ES-I3 (cell line): Measurements from ENCODE around the gene RAPGEF1.
A peak's percentile ranks its signal among the peaks of the same experiment; 100 is the strongest.

Experiments
- H3K36me3 ChIP-seq: 2 replicates; pipeline ENCODE4 v1.6.1; 2013; ENCODE audit warnings: mild to moderate bottlenecking, low read length, control low read depth, moderate library complexity; ENCODE audit not compliant: insufficient read depth
- H3K4me1 ChIP-seq: 2 replicates; pipeline ENCODE4 v1.6.1; 2013; ENCODE audit warnings: mild to moderate bottlenecking, control low read depth, low read length; ENCODE audit not compliant: insufficient read depth
- H3K9ac ChIP-seq: 2 replicates; pipeline ENCODE4 v1.6.1; 2013; ENCODE audit warnings: low read depth, mild to moderate bottlenecking, low read length, moderate library complexity
- H3K9me3 ChIP-seq: 2 replicates; pipeline ENCODE4 v1.6.1; 2013; ENCODE audit warnings: mild to moderate bottlenecking, low read length, moderate library complexity; ENCODE audit not compliant: control insufficient read depth, insufficient read depth

Gene RAPGEF1

GRCh38 chr9:131739959-131740648, at the start of gene RAPGEF1:
Gene RAPGEF1, minus strand, starts transcription at chr9:131740076. Its CDS starts 246 bp downstream, at chr9:131739830.
- peaks cover 21% of the 10 kb centered on the region for H3K4me1 ChIP-seq

GRCh38 chr9:131788851-131789250, 49.0 kb upstream of the RAPGEF1 start:
- H3K9ac ChIP-seq, result no peak overlapping the region
- H3K36me3 ChIP-seq, result no peaks in the 10 kb centered on the region
- no peaks in the 10 kb centered on the region for H3K9me3 ChIP-seq
- H3K4me1 ChIP-seq, result no peaks in the 10 kb centered on the region

More at GRCh38 chr9:131739959-131740648, at the start of gene RAPGEF1:
- peak within 1 kb of the TSS; percentile 86 for H3K9ac ChIP-seq
- peaks cover 2% of the 10 kb centered on the region; the same call in 1 of the 2 replicates for H3K36me3 ChIP-seq
- H3K9me3 ChIP-seq, result no peaks in the 10 kb centered on the region; the same call in 1 of the 2 replicates

GRCh38 chr9:131787838-131788237, 48.0 kb upstream of the RAPGEF1 start:
- Histone ChIP-seq H3K4me1 (no peaks in the 10 kb centered on the region), H3K36me3 (no peaks in the 10 kb centered on the region), H3K9me3 (no peaks in the 10 kb centered on the region), H3K9ac (no peak overlapping the region)

- H3K36me3 ChIP-seq, result no peaks in the 10 kb centered on the region
- H3K9me3 ChIP-seq, result no peaks in the 10 kb centered on the region
- H3K9ac ChIP-seq, result no peak overlapping the region
- no peaks in the 10 kb centered on the region for H3K4me1 ChIP-seq
Measured at GRCh38 chr9:131784748-131785501, 45.0 kb upstream of the RAPGEF1 start.

- Histone ChIP-seq H3K4me1 (no peaks in the 10 kb centered on the region), H3K36me3 (no peaks in the 10 kb centered on the region), H3K9me3 (no peaks in the 10 kb centered on the region), H3K9ac (no peak overlapping the region)
Measured at GRCh38 chr9:131781069-131781468, 41.2 kb upstream of the RAPGEF1 start.

- Histone ChIP-seq H3K9me3 (no peaks in the 10 kb centered on the region), H3K36me3 (no peaks in the 10 kb centered on the region), H3K4me1 (no peaks in the 10 kb centered on the region), H3K9ac (no peak overlapping the region)
Measured at GRCh38 chr9:131776473-131776872, 36.6 kb upstream of the RAPGEF1 start.

- Histone ChIP-seq H3K4me1 (no peaks in the 10 kb centered on the region), H3K9me3 (no peaks in the 10 kb centered on the region), H3K36me3 (no peaks in the 10 kb centered on the region), H3K9ac (no peak overlapping the region)
Measured at GRCh38 chr9:131776036-131776435, 36.2 kb upstream of the RAPGEF1 start.

GRCh38 chr9:131774636-131775035, 34.8 kb upstream of the RAPGEF1 start:
- Histone ChIP-seq H3K9me3 (no peaks in the 10 kb centered on the region), H3K36me3 (no peaks in the 10 kb centered on the region), H3K4me1 (no peaks in the 10 kb centered on the region)

GRCh38 chr9:131773911-131774379, 34.1 kb upstream of the RAPGEF1 start:
- Histone ChIP-seq H3K9ac (no peak overlapping the region), H3K9me3 (no peaks in the 10 kb centered on the region), H3K4me1 (no peaks in the 10 kb centered on the region), H3K36me3 (no peaks in the 10 kb centered on the region)

More at GRCh38 chr9:131774636-131775035, 34.8 kb upstream of the RAPGEF1 start:
- H3K9ac ChIP-seq, result no peak overlapping the region

- no peaks in the 10 kb centered on the region for H3K9me3 ChIP-seq
- no peak overlapping the region for H3K9ac ChIP-seq
- no peaks in the 10 kb centered on the region for H3K36me3 ChIP-seq
- H3K4me1 ChIP-seq, result no peaks in the 10 kb centered on the region
Measured at GRCh38 chr9:131772940-131773339, 33.1 kb upstream of the RAPGEF1 start.

GRCh38 chr9:131771646-131772045, 31.8 kb upstream of the RAPGEF1 start:
- no peaks in the 10 kb centered on the region for H3K9me3 ChIP-seq
- no peaks in the 10 kb centered on the region for H3K36me3 ChIP-seq
- no peak overlapping the region for H3K9ac ChIP-seq
- H3K4me1 ChIP-seq, result no peaks in the 10 kb centered on the region

GRCh38 chr9:131769361-131769760, 29.5 kb upstream of the RAPGEF1 start:
- H3K9me3 ChIP-seq, result no peaks in the 10 kb centered on the region
- no peaks in the 10 kb centered on the region for H3K36me3 ChIP-seq
- no peak overlapping the region for H3K9ac ChIP-seq

GRCh38 chr9:131764568-131764967, 24.7 kb upstream of the RAPGEF1 start:
- no peaks in the 10 kb centered on the region for H3K9me3 ChIP-seq
- H3K9ac ChIP-seq, result no peak overlapping the region
- H3K36me3 ChIP-seq, result no peaks in the 10 kb centered on the region
- H3K4me1 ChIP-seq, result no peaks in the 10 kb centered on the region

More at GRCh38 chr9:131769361-131769760, 29.5 kb upstream of the RAPGEF1 start:
- no peaks in the 10 kb centered on the region for H3K4me1 ChIP-seq

- no peaks in the 10 kb centered on the region for H3K36me3 ChIP-seq
- H3K9ac ChIP-seq, result no peak overlapping the region
- H3K9me3 ChIP-seq, result no peaks in the 10 kb centered on the region
- no peaks in the 10 kb centered on the region for H3K4me1 ChIP-seq
Measured at GRCh38 chr9:131762356-131762932, 22.6 kb upstream of the RAPGEF1 start.
